ENCODE results near the gene SYS1.

The SYS1 gene

GRCh38 chr20:45415822-45416637, 53.1 kb downstream of the SYS1 start, which contains the start of gene PIGT:
TSS of gene PIGT (plus strand) at chr20:45416141. CDS start at chr20:45416157, 16 bp downstream.
- peak; percentile 88 for DNase-seq
- ATAC-seq = peak; percentile 89

DNA sequence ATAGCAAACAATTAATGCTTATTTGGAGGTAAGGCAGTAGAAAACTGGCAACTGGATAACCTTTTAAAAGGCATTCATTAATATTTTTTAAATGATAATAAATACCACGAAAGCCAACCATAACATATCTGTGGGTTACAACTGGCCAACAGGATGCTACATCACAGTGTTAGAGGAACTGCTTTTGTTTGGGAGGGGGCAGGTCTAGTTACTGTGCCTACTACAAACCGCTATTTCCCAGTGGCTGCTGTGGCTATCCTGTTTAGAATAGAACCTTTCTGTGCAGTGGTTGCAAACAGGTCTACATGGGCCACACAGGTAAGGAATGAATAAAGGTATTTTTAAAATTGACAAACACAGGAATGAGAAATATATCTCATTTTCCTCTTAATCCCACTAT, 54.0 kb downstream of the SYS1 start:
- DNase-seq = no peak
- no peak for ATAC-seq
